Measurements from ENCODE around the gene ARMH4. TPM values are rescaled to one million over a fixed set of nuclear protein-coding genes. Genes with fewer than 3 reads are reported as not detected.

ARMH4 gene
- total RNA-seq, 1 experiment from 2014 or later = 0.07 TPM

DNA sequence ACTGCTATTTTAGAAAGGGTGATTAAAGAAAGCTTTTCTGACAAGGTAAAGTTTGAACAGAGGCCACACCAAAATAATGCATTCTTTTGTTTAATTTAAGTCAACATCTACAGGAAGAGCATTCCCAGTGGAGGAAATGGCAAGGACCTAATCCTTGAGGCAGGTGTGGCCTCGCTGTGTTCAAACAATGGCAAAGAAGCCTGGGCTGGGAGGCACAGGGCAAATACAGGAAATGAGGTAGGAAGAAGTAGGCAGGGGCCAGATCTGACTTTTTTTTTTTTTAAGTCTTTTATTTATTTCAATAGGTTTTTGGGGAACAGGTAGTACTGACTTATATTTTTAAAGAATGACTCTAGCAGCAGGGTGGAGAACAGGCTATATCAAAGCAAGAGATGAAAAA, 53.5 kb downstream of the ARMH4 start:
- Histone ChIP-seq H3K36me3 (ENCODE audit: control insufficient read depth, insufficient read depth, low read length) (no peaks in the 10 kb centered on the region), H3K4me1 (no peaks in the 10 kb centered on the region), H3K27me3 (replicated peaks; ENCODE audit: control insufficient read depth, insufficient read depth, low read length) (no peaks in the 10 kb centered on the region), H3K4me3 (ENCODE audit: low read depth, low read length) (no peak overlapping the region), H3K9me3 (no peaks in the 10 kb centered on the region)
- Mint-ChIP-seq H3K27me3 (ENCODE audit: insufficient read depth, unreplicated experiment) (peaks cover 6% of the 10 kb centered on the region), H3K4me3 (ENCODE audit: unreplicated experiment) (no peak overlapping the region), H3K36me3 (ENCODE audit: insufficient read depth, unreplicated experiment) (no peaks in the 10 kb centered on the region), H3K27ac (ENCODE audit: unreplicated experiment) (no peak overlapping the region), H3K9me3 (ENCODE audit: unreplicated experiment) (no peaks in the 10 kb centered on the region), H3K4me1 (ENCODE audit: low read depth, unreplicated experiment) (no peaks in the 10 kb centered on the region)
- no TSS peak for BruUV-seq (replicated peaks)
- no peak for DNase-seq
- CTCF ChIA-PET = no interaction called here
- intact Hi-C loops (cut with micrococcal nuclease; ENCODE audit: unreplicated experiment) = no loop called here
- TF ChIP-seq, protein P1, sequence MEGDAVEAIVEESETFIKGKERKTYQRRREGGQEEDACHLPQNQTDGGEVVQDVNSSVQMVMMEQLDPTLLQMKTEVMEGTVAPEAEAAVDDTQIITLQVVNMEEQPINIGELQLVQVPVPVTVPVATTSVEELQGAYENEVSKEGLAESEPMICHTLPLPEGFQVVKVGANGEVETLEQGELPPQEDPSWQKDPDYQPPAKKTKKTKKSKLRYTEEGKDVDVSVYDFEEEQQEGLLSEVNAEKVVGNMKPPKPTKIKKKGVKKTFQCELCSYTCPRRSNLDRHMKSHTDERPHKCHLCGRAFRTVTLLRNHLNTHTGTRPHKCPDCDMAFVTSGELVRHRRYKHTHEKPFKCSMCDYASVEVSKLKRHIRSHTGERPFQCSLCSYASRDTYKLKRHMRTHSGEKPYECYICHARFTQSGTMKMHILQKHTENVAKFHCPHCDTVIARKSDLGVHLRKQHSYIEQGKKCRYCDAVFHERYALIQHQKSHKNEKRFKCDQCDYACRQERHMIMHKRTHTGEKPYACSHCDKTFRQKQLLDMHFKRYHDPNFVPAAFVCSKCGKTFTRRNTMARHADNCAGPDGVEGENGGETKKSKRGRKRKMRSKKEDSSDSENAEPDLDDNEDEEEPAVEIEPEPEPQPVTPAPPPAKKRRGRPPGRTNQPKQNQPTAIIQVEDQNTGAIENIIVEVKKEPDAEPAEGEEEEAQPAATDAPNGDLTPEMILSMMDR (IDR thresholded peaks at IDR 0.05; ENCODE audit: insufficient read depth in 1 of 2, low read depth in 1 of 2, low read length in 1 of 2, severe bottlenecking in 1 of 2, unreplicated experiment in 1 of 2) = no peak
- POLR2A ChIA-PET = no interaction called here

DNA sequence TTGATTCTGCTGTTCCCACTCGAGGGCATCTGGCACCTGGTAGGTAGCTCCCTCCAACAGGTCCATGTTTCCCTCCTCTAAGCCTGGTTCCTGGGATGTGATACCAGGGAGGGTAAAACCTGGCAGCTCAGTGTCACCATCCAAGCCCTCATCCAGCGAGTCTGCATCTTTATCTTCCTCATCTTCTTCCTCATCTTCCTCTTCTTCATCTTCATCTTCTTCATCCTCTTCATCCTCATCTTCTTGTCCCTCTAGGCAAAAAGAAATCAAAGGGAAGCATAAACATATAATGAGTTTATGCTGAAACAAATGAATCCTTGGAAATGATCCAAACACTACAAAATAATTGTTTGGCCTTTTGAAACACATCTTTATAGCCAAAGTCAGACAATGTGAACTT, 55.3 kb downstream of the ARMH4 start:
- intact Hi-C loops (cut with micrococcal nuclease; ENCODE audit: unreplicated experiment) = no loop called here
- H3K9me3 ChIP-seq = no peaks in the 10 kb centered on the region
- H3K4me3 Mint-ChIP-seq (ENCODE audit: unreplicated experiment) = no peak overlapping the region
- DNase-seq = no peak
- TF ChIP-seq, protein P1 (IDR thresholded peaks at IDR 0.05; ENCODE audit: insufficient read depth in 1 of 2, low read depth in 1 of 2, low read length in 1 of 2, severe bottlenecking in 1 of 2, unreplicated experiment in 1 of 2) = no peak
- POLR2A ChIA-PET = no interaction called here
- no peaks in the 10 kb centered on the region for H3K36me3 Mint-ChIP-seq (ENCODE audit: insufficient read depth, unreplicated experiment)
- H3K9me3 Mint-ChIP-seq (ENCODE audit: unreplicated experiment) = no peaks in the 10 kb centered on the region
- no peak overlapping the region for H3K4me3 ChIP-seq (ENCODE audit: low read depth, low read length)
- H3K4me1 ChIP-seq = no peaks in the 10 kb centered on the region
- no peaks in the 10 kb centered on the region for H3K36me3 ChIP-seq (ENCODE audit: control insufficient read depth, insufficient read depth, low read length)
- CTCF ChIA-PET = no interaction called here
- no TSS peak for BruUV-seq (replicated peaks)
- H3K27me3 Mint-ChIP-seq (ENCODE audit: insufficient read depth, unreplicated experiment) = peaks cover 10% of the 10 kb centered on the region
- H3K4me1 Mint-ChIP-seq (ENCODE audit: low read depth, unreplicated experiment) = no peaks in the 10 kb centered on the region
- H3K27ac Mint-ChIP-seq (ENCODE audit: unreplicated experiment) = no peak overlapping the region
- H3K27me3 ChIP-seq (replicated peaks; ENCODE audit: control insufficient read depth, insufficient read depth, low read length) = no peaks in the 10 kb centered on the region

DNA sequence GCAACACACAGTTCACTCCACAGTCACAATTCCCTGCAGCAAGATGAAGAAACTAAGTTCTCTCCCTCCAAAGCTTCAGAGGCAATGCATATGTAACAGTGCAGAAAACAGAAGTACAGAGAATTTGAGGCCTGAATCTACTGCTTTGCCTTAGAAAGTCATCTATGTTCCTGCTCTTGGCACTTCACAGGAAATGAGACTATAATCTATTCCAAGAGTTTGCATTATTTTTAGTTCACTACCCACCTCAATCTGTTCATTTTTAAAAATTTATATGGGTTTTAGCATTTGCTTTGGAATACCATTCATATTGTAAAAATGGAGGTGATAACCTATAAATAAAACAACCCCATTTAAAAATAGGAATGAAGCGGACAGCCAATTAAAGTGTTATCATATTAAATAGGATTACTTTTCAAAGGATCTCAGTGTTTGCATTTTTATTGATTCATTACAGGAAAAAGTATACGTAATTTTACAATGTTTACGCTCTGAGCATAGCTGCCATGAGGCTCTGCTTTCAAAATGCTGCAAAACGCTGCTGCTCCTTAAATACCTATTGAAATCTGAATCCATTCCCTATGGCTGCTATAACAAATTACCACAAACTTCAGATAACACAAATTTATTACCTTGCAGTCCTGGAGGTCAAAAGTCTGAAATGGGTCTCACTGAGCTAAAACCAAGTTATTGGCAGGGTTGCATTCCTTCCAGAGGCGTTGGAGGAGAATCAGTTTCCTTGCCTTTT, 60.0 kb downstream of the ARMH4 start:
- H3K4me3 Mint-ChIP-seq (ENCODE audit: unreplicated experiment) = no peak overlapping the region
- Histone ChIP-seq H3K36me3 (ENCODE audit: control insufficient read depth, insufficient read depth, low read length) (no peaks in the 10 kb centered on the region), H3K4me1 (no peaks in the 10 kb centered on the region), H3K4me3 (ENCODE audit: low read depth, low read length) (no peak overlapping the region), H3K9me3 (no peaks in the 10 kb centered on the region), H3K27me3 (replicated peaks; ENCODE audit: control insufficient read depth, insufficient read depth, low read length) (peaks cover 2% of the 10 kb centered on the region)
- intact Hi-C loops (cut with micrococcal nuclease; ENCODE audit: unreplicated experiment) = no loop called here
- H3K36me3 Mint-ChIP-seq (ENCODE audit: insufficient read depth, unreplicated experiment) = no peaks in the 10 kb centered on the region
- no peaks in the 10 kb centered on the region for H3K4me1 Mint-ChIP-seq (ENCODE audit: low read depth, unreplicated experiment)
- no peaks in the 10 kb centered on the region for H3K9me3 Mint-ChIP-seq (ENCODE audit: unreplicated experiment)
- H3K27ac Mint-ChIP-seq (ENCODE audit: unreplicated experiment) = no peak overlapping the region
- CTCF ChIA-PET = no interaction called here
- TF ChIP-seq, protein P1 (IDR thresholded peaks at IDR 0.05; ENCODE audit: insufficient read depth in 1 of 2, low read depth in 1 of 2, low read length in 1 of 2, severe bottlenecking in 1 of 2, unreplicated experiment in 1 of 2) = no peak
- BruUV-seq (replicated peaks) = no TSS peak
- H3K27me3 Mint-ChIP-seq (ENCODE audit: insufficient read depth, unreplicated experiment) = peaks cover 14% of the 10 kb centered on the region
- DNase-seq = no peak
- POLR2A ChIA-PET = no interaction called here

Measured in Caco-2 (cell line).